Gastroesophageal sphincter (tissue), 3 donors: ENCODE measurements around the gene ADGRG4.
"Not testable (repeated sequence)": the region's sequence is repeated elsewhere in the genome, so short reads cannot be mapped to it uniquely, and the experiment has no call there.

ENCODE experiments used
- CTCF ChIP-seq, 4 experiments: fragments of 200-600 bp in 2 of 4; fragments of 450-650 bp in 2 of 4; sonication (generic) in 1 of 4; IDR thresholded peaks; one replicate each; pipeline ENCODE4 v1.5.1; 2017 to 2019; ENCODE audit warnings: antibody characterized with exemption in 4 of 4, mild to moderate bottlenecking in 2 of 4, moderate library complexity in 2 of 4
- EP300 ChIP-seq: sonication (generic); formaldehyde crosslinking; IDR thresholded peaks from one replicate; pipeline ENCODE4 v1.6.1; 2017; ENCODE audit warnings: antibody characterized with exemption, mild to moderate bottlenecking

DNA sequence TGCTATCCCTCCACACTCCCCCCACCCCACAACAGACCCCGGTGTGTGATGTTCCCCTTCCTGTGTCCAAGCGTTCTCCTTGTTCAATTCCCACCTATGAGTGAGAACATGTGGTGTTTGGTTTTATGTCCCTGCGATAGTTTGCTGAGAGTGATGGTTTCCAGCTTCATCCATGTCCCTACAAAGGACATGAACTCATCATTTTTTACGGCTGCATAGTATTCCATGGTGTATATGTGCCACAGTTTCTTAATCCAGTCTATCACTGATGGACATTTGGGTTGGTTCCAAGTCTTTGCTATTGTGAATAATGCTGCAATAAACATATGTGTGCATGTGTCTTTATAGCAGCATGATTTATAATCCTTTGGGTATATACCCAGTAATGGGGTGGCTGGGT, at the start of gene ADGRG4:
- not testable (repeated sequence) for TF ChIP-seq EP300; CTCF (IDR thresholded peaks at IDR 0.05)
